HEK293 (cell line): ENCODE data around the gene VASN.
A peak's percentile ranks its signal among the peaks of the same experiment; 100 is the strongest.

Experiments
- CTCF ChIA-PET: fragments of 350-600 bp; formaldehyde crosslinking; extraction: SDS; loops from one replicate; lab custom pipeline; 2021; ENCODE audit warnings: antibody characterized with exemption; lab: Yijun Ruan, JAX
- POLR2A ChIA-PET: fragments of 300-600 bp; formaldehyde crosslinking; extraction: SDS; loops from one replicate; lab custom pipeline; 2020; ENCODE audit warnings: antibody characterized with exemption, inconsistent platforms; lab: Yijun Ruan, JAX
- H3K27ac ChIP-seq: fragments of 200-500 bp; sonication (Bioruptor generic); 2 replicates; pipeline ENCODE4 v1.5.1; 2014; ENCODE audit warnings: low read depth, low read length, control low read depth, inconsistent platforms; ENCODE audit errors: extremely low read depth
- H3K36me3 ChIP-seq, 2 experiments: fragments of 200-500 bp in 1 of 2; sonication (Bioruptor generic) in 1 of 2; 1 replicate in 1 of 2; 2 replicates in 1 of 2; pipeline ENCODE4 v1.5.1; 2014 to 2017; ENCODE audit warnings: inconsistent platforms in 2 of 2, low read length in 2 of 2; ENCODE audit not compliant: control insufficient read depth in 2 of 2, insufficient read depth in 1 of 2
- H3K4me1 ChIP-seq: fragments of 200-500 bp; sonication (Bioruptor generic); 2 replicates; pipeline ENCODE4 v1.5.1; 2014; ENCODE audit warnings: mild to moderate bottlenecking, low read length, inconsistent platforms; ENCODE audit not compliant: control insufficient read depth, insufficient read depth
- H3K4me3 ChIP-seq: 2 replicates; pipeline ENCODE4 v1.5.1; 2011; ENCODE audit warnings: low read depth, mild to moderate bottlenecking, control low read depth, low read length, moderate library complexity
- H3K9me3 ChIP-seq: fragments of 200-500 bp; sonication (Bioruptor generic); 2 replicates; pipeline ENCODE4 v1.5.1; 2014; ENCODE audit warnings: low read depth, low read length, inconsistent platforms; ENCODE audit not compliant: control insufficient read depth, insufficient read depth
- BCL11A ChIP-seq: fragments of 450-650 bp; formaldehyde crosslinking; IDR thresholded peaks from 2 replicates; pipeline ENCODE4 v1.5.1; 2016; ENCODE audit warnings: low read depth, missing biosample characterization, missing genetic modification characterization
- EGR2 ChIP-seq: fragments of 450-650 bp; formaldehyde crosslinking; IDR thresholded peaks from 2 replicates; pipeline ENCODE4 v1.5.1; 2016; ENCODE audit warnings: low read depth, missing biosample characterization, missing genetic modification characterization
- KLF10 ChIP-seq: fragments of 450-650 bp; IDR thresholded peaks from 2 replicates; pipeline ENCODE4 v1.5.1; 2018; ENCODE audit warnings: missing biosample characterization, mild to moderate bottlenecking, missing genetic modification characterization
- OVOL3 ChIP-seq: fragments of 450-650 bp; formaldehyde crosslinking; IDR thresholded peaks from 2 replicates; pipeline ENCODE4 v1.5.1; 2016; ENCODE audit warnings: missing biosample characterization, missing genetic modification characterization
- ZNF112 ChIP-seq: fragments of 450-650 bp; formaldehyde crosslinking; IDR thresholded peaks from 2 replicates; pipeline ENCODE4 v1.5.0; 2017; ENCODE audit warnings: missing biosample characterization, missing genetic modification characterization
- ZNF121 ChIP-seq: fragments of 450-650 bp; formaldehyde crosslinking; IDR thresholded peaks from 2 replicates; pipeline ENCODE4 v1.5.1; 2016; ENCODE audit warnings: missing biosample characterization, missing genetic modification characterization
- ZNF239 ChIP-seq: fragments of 450-650 bp; formaldehyde crosslinking; IDR thresholded peaks from 2 replicates; pipeline ENCODE4 v1.5.1; 2016; ENCODE audit warnings: missing biosample characterization, missing genetic modification characterization
- ZNF473 ChIP-seq: fragments of 450-650 bp; formaldehyde crosslinking; IDR thresholded peaks from 2 replicates; pipeline ENCODE4 v1.5.1; 2017; ENCODE audit warnings: missing biosample characterization, missing genetic modification characterization
- ZNF501 ChIP-seq: fragments of 450-650 bp; formaldehyde crosslinking; IDR thresholded peaks from 2 replicates; pipeline ENCODE4 v1.5.1; 2016; ENCODE audit warnings: missing biosample characterization, missing genetic modification characterization
- ZNF792 ChIP-seq: fragments of 450-650 bp; formaldehyde crosslinking; IDR thresholded peaks from 2 replicates; pipeline ENCODE4 v1.5.1; 2016; ENCODE audit warnings: missing biosample characterization, missing genetic modification characterization
- ZSCAN16 ChIP-seq: fragments of 450-650 bp; formaldehyde crosslinking; IDR thresholded peaks from 2 replicates; pipeline ENCODE4 v1.5.1; 2016; ENCODE audit warnings: missing biosample characterization, missing genetic modification characterization
- TF ChIP-seq, protein P1 (sequence below): fragments of 450-650 bp; formaldehyde crosslinking; IDR thresholded peaks from 2 replicates; pipeline ENCODE4 v1.5.1; 2016; ENCODE audit warnings: missing biosample characterization, missing genetic modification characterization

Gene VASN

DNA sequence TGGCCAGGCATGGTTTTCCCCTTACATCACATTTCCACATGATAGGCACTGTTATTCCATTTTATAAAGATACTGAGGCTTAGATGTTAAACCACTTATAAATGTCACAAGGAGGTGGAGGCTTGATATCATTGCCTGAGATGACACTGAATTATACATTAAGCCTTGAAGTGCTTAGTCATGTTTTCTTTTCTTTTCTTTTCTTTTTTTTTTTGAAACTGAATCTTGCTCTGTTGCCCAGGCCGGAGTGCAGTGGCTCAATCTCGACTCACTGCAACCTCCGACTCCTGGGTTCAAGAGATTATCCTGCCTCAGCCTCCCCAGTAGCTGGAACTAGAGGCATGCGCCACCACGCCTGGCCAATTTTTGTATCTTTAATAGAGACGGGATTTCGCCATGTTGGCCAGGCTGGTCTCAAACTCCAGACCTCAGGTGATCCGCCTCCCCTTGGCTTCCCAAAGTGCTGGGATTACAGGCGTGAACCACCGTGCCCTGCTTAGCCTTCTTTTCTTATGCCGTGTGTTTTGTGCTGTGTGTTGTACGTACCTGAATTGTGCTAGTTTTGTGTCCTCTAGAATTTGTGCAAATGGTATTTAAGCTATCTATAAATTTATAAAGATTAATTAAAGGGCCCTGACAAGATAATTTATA, 55.2 kb downstream of the VASN start:
- TF ChIP-seq KLF10 (no peak), ZNF473 (tag by site-specific recombination) (no peak), OVOL3 (no peak), ZNF792 (no peak)
- CTCF ChIA-PET = interaction anchor here (0.6 to 1.0 kb wide), 2 partner anchors 22 to 155 kb away, joined by 3 read pairs; no protein-coding TSS in a partner anchor
- peaks cover 4% of the 10 kb centered on the region for H3K4me1 ChIP-seq
- POLR2A ChIA-PET = no interaction called here
- peak overlapping the region; percentile 94 for H3K4me3 ChIP-seq
- peak overlapping the region; percentile 90; the same call in 1 of the 2 replicates for H3K27ac ChIP-seq
- peaks cover 9 to 34% of the 10 kb centered on the region in 2 experiments; a peak in 2 of 3 replicates for H3K36me3 ChIP-seq
- no peaks in the 10 kb centered on the region for H3K9me3 ChIP-seq

DNA sequence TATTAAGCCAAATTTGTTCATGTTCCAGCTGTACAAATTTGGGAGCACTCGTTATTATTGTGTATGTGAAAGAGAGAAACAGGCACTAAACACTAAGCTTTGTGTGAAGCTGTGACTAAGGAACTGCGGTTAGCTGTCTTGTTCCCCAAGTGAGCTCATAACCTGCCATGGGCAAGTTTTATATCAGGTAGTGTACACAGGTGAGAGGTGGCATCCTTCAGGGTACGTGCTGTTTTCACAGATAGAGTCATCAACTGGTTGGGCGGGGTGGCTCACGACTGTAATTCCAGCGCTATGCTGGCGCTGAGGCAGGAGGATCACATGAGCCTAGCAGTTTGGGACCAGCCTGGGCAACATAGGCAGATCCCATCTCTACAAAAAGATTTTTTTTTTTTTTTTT, 56.9 kb downstream of the VASN start:
- H3K36me3 ChIP-seq = peaks cover 13 to 35% of the 10 kb centered on the region in 2 experiments; a peak in 2 of 3 replicates
- no peak overlapping the region for H3K27ac ChIP-seq
- H3K4me1 ChIP-seq = peaks cover 4% of the 10 kb centered on the region
- TF ChIP-seq, protein P1, sequence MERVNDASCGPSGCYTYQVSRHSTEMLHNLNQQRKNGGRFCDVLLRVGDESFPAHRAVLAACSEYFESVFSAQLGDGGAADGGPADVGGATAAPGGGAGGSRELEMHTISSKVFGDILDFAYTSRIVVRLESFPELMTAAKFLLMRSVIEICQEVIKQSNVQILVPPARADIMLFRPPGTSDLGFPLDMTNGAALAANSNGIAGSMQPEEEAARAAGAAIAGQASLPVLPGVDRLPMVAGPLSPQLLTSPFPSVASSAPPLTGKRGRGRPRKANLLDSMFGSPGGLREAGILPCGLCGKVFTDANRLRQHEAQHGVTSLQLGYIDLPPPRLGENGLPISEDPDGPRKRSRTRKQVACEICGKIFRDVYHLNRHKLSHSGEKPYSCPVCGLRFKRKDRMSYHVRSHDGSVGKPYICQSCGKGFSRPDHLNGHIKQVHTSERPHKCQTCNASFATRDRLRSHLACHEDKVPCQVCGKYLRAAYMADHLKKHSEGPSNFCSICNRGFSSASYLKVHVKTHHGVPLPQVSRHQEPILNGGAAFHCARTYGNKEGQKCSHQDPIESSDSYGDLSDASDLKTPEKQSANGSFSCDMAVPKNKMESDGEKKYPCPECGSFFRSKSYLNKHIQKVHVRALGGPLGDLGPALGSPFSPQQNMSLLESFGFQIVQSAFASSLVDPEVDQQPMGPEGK (tag by site-specific recombination) = no peak
- TF ChIP-seq EGR2 (no peak), ZSCAN16 (no peak), ZNF239 (tag by site-specific recombination) (no peak), ZNF501 (no peak), ZNF792 (no peak), BCL11A (tag by site-specific recombination) (no peak), ZNF121 (tag by site-specific recombination) (peak; percentile 59; the same call in 1 of the 2 replicates)
- CTCF ChIA-PET = interaction anchor here (0.7 kb wide), 1 partner anchor 1463 kb away, joined by 4 read pairs; no protein-coding TSS in a partner anchor
- H3K4me3 ChIP-seq = no peak overlapping the region
- POLR2A ChIA-PET = interaction anchor here (0.6 kb wide), 2 partner anchors 525 to 1322 kb away, joined by 4 to 7 read pairs; no protein-coding TSS in a partner anchor
- no peaks in the 10 kb centered on the region for H3K9me3 ChIP-seq

DNA sequence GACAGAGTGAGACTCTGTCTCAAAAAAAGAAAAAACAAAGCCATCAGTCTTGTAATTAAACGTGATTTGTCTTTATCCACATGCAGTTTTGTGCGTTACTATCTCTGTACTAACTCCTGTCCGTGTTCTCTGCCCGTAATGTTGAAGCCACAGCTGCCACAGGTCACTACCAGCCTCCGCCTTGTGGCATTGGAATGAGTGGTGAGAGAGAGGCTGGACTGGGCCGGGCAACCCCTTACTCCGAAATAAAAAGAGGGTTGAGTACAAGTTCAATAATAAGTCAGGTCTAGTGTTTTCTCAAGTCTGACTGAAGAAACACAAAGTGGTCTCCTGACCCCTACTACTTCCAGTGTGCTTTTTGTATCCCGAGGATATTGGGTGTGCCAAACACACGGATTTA, 59.4 kb downstream of the VASN start:
- ChIA-PET POLR2A (interaction anchor here (0.9 kb wide), 1 partner anchor 27 kb away, joined by 3 read pairs; no protein-coding TSS in a partner anchor), CTCF (no interaction called here)
- no peak overlapping the region for H3K4me3 ChIP-seq
- no peak overlapping the region for H3K27ac ChIP-seq
- H3K36me3 ChIP-seq = peaks cover 20 to 55% of the 10 kb centered on the region in 2 experiments; a peak in 2 of 3 replicates
- H3K9me3 ChIP-seq = no peaks in the 10 kb centered on the region
- H3K4me1 ChIP-seq = no peaks in the 10 kb centered on the region; the same call in 1 of the 2 replicates
- TF ChIP-seq ZNF112 (tag by site-specific recombination) = no peak
- TF ChIP-seq, all 188 proteins: peak for 0
